Smooth muscle cell (in vitro differentiated cells): ENCODE results near the gene FMN1. TPM values are rescaled to one million over a fixed set of nuclear protein-coding genes. Genes with fewer than 3 reads are reported as not detected.

Source experiments
- DNase-seq: peaks from one replicate; lab custom pipeline; 2025; ENCODE audit not compliant: unreplicated experiment; lab: John Stamatoyannopoulos, UW
- H2AFZ ChIP-seq: fragments of 200-600 bp; sonication (generic); 2 replicates; pipeline ENCODE4 v1.6.0; 2016; ENCODE audit warnings: antibody characterized with exemption, low read depth, mild to moderate bottlenecking
- H3F3A ChIP-seq: fragments of 200-600 bp; sonication (generic); 2 replicates; pipeline ENCODE4 v1.6.0; 2017; ENCODE audit warnings: antibody characterized with exemption, low read depth
- H3K27ac ChIP-seq: fragments of 200-600 bp; sonication (generic); 2 replicates; pipeline ENCODE4 v1.5.1; 2016; ENCODE audit warnings: low read depth, mild to moderate bottlenecking
- H3K27me3 ChIP-seq: fragments of 200-600 bp; sonication (generic); 2 replicates; pipeline ENCODE4 v1.6.1; 2016; ENCODE audit warnings: low read depth, mild to moderate bottlenecking
- H3K36me3 ChIP-seq: fragments of 200-600 bp; sonication (generic); 2 replicates; pipeline ENCODE4 v1.5.1; 2016; ENCODE audit warnings: low read depth
- H3K4me1 ChIP-seq: fragments of 200-600 bp; sonication (generic); 2 replicates; pipeline ENCODE4 v1.5.1; 2016; ENCODE audit warnings: low read depth
- H3K4me2 ChIP-seq: fragments of 200-600 bp; sonication (generic); 2 replicates; pipeline ENCODE4 v1.6.0; 2016; ENCODE audit warnings: mild to moderate bottlenecking
- H3K4me3 ChIP-seq: fragments of 200-600 bp; sonication (generic); 2 replicates; pipeline ENCODE4 v1.5.1; 2016; ENCODE audit warnings: mild to moderate bottlenecking
- H3K79me2 ChIP-seq: fragments of 200-600 bp; sonication (generic); 2 replicates; pipeline ENCODE4 v1.6.0; 2016; ENCODE audit warnings: low read depth, mild to moderate bottlenecking
- H3K9ac ChIP-seq: fragments of 200-600 bp; sonication (generic); 2 replicates; pipeline ENCODE4 v1.6.0; 2016; ENCODE audit warnings: low read depth
- H3K9me3 ChIP-seq: fragments of 200-600 bp; sonication (generic); replicated peaks from 2 replicates; pipeline ENCODE4 v1.5.1; 2016; ENCODE audit warnings: low read depth
- H4K20me1 ChIP-seq: fragments of 200-600 bp; sonication (generic); 2 replicates; pipeline ENCODE4 v1.6.0; 2016; ENCODE audit warnings: low read depth
- CTCF ChIP-seq: fragments of 200-600 bp; sonication (generic); IDR thresholded peaks from 2 replicates; pipeline ENCODE4 v1.5.1; 2017; ENCODE audit warnings: borderline replicate concordance, mild to moderate bottlenecking, antibody characterized with exemption; ENCODE audit not compliant: insufficient read depth, poor library complexity, severe bottlenecking
- WGBS: methylation state at CpG from one replicate; pipeline ENCODE4 v1.1.7; 2016; ENCODE audit warnings: low lambda C conversion rate; 5-methylcytosine and 5-hydroxymethylcytosine counted together
- polyA plus RNA-seq: library from polyadenylated mRNA; unstranded; fragments of >200 nt; fragmentation: Nextera tagmentation; extraction: Ambion mirVana; gene quantifications from 2 replicates; pipeline ENCODE4 v1.2.1, GENCODE V29; 2016
- total RNA-seq: library from RNA; depleted of rRNA; stranded (reverse); fragments of >200 nt; gene quantifications from 2 replicates; pipeline ENCODE4 v1.2.3, GENCODE V29; 2014

FMN1 gene
- total and polyA plus RNA-seq, 2 experiments from 2014 or later: 0.08 to 4.0 TPM

- no peaks in the 10 kb centered on the region for H3K79me2 ChIP-seq
- no peak for DNase-seq
- H3F3A ChIP-seq: no peaks in the 10 kb centered on the region
- TF ChIP-seq CTCF: no peak
- H3K4me2 ChIP-seq: no peak overlapping the region
- H3K27ac ChIP-seq: no peak overlapping the region
- no peaks in the 10 kb centered on the region for H3K36me3 ChIP-seq
- H2AFZ ChIP-seq: no peak overlapping the region
- WGBS: 95% methylated on average over 3 of the region's 3 CpGs
- no peak overlapping the region for H3K4me3 ChIP-seq
- H4K20me1 ChIP-seq: no peaks in the 10 kb centered on the region
- no peaks in the 10 kb centered on the region for H3K27me3 ChIP-seq
- no peaks in the 10 kb centered on the region for H3K4me1 ChIP-seq
- H3K9me3 ChIP-seq: no peaks in the 10 kb centered on the region
- H3K9ac ChIP-seq: no peak overlapping the region
Observed at GRCh38 chr15:33163816-33164215, 30.7 kb downstream of the FMN1 start.

GRCh38 chr15:33161209-33161608 lies 33.3 kb downstream of the FMN1 start:
- Histone ChIP-seq H3K9me3 (no peaks in the 10 kb centered on the region), H3K27ac (peak overlapping the region; percentile 46), H3K36me3 (no peaks in the 10 kb centered on the region), H3K4me1 (no peaks in the 10 kb centered on the region), H3K4me2 (no peak overlapping the region), H2AFZ (no peak overlapping the region), H3K79me2 (no peaks in the 10 kb centered on the region), H3K27me3 (no peaks in the 10 kb centered on the region), H4K20me1 (no peaks in the 10 kb centered on the region), H3K9ac (no peak overlapping the region), H3K4me3 (no peak overlapping the region), H3F3A (no peaks in the 10 kb centered on the region)
- no peak for TF ChIP-seq CTCF
- WGBS: 88% methylated on average over 3 of the region's 3 CpGs
- no peak for DNase-seq

GRCh38 chr15:33160581-33161165 lies 33.8 kb downstream of the FMN1 start:
- no peaks in the 10 kb centered on the region for H3K27me3 ChIP-seq
- no peaks in the 10 kb centered on the region for H3F3A ChIP-seq
- no peak overlapping the region for H3K4me3 ChIP-seq
- H3K4me1 ChIP-seq: no peaks in the 10 kb centered on the region
- H3K9me3 ChIP-seq: no peaks in the 10 kb centered on the region
- H4K20me1 ChIP-seq: no peaks in the 10 kb centered on the region
- no peaks in the 10 kb centered on the region for H3K36me3 ChIP-seq
- no peaks in the 10 kb centered on the region for H3K79me2 ChIP-seq
- WGBS: 70% methylated on average over 5 of the region's 5 CpGs
- no peak for TF ChIP-seq CTCF
- peak overlapping the region; percentile 17 for H3K9ac ChIP-seq
- H3K27ac ChIP-seq: peak overlapping the region; percentile 46
- H3K4me2 ChIP-seq: no peak overlapping the region
- no peak overlapping the region for H2AFZ ChIP-seq
- no peak for DNase-seq
